ENCODE data around the gene DLGAP1.
"Not testable (repeated sequence)": the region's sequence is repeated elsewhere in the genome, so short reads cannot be mapped to it uniquely, and the experiment has no call there.

DLGAP1 gene

GRCh38 chr18:3720818-3721545 lies 734.1 kb downstream of the DLGAP1 start:
- no peak for DNase-seq (ENCODE audit: low read depth)

GRCh38 chr18:3720159-3720558 lies 734.9 kb downstream of the DLGAP1 start:
- DNase-seq (ENCODE audit: low read depth), result no peak

DNA sequence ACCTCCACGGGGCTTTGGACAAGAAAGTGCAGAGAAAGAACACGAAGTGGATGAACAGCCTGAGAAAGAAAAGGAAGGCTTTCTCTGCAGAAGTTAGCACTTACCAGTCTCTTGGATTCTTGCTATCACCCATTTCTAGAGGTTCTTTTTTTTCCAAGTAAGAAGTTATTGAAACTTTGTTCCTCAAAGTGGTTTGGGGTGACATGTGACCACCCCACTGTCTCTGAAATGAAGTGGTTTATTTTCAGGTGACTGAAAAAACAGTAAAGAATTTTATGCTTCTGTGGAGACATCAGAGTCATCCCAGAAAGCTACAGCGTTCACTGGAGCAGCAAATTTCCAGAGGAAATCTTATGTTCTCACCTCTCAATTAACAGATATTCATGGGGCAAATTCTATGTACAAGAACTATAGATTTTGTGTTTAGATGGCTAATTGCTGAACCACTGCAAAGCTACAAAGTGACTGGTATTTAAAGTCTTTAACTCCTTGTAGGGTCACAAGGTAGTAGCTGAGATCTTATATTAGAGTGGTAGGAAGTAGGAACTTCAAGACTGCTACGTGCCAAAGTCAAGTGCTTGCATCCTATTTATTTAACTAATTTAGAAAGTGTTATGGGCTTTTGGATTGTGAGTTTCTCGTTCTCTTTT lies 737.6 kb downstream of the DLGAP1 start:
- DNase-seq (ENCODE audit: low read depth), result no peak

DNA sequence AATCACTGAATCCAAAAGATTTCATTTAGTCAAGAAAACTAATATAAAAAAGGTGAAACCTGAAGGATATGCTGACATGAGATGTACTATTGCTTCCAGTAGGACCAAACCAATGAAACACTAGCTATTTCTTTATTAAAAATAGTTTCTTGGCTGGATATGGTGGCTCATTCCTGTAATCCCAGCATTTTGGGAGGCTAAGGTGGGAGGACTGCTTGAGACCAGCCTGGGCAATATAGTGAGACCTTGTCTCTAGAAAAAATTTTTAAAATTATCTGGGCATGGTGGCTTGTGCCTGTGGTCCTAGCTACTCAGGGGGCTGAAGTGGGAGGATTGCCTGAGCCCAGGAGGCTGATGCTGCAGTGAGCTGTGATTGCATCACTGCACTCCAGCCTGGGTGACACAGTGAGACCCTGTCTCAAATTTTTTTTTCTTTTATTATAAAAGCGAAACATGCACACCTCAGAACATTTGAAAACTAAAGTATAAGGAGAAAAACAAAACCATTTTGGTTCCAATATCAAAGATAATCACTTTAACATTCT lies 738.9 kb downstream of the DLGAP1 start:
- no peak for DNase-seq (ENCODE audit: low read depth)

GRCh38 chr18:3715231-3716080 lies 739.7 kb downstream of the DLGAP1 start:
- no peak for DNase-seq (ENCODE audit: low read depth)

- DNase-seq (ENCODE audit: low read depth), result no peak
These were observed 741.4 kb downstream of the DLGAP1 start for GRCh38 chr18:3713708-3714107.

GRCh38 chr18:3713166-3713565 lies 741.9 kb downstream of the DLGAP1 start:
- no peak for DNase-seq (ENCODE audit: low read depth)

DNA sequence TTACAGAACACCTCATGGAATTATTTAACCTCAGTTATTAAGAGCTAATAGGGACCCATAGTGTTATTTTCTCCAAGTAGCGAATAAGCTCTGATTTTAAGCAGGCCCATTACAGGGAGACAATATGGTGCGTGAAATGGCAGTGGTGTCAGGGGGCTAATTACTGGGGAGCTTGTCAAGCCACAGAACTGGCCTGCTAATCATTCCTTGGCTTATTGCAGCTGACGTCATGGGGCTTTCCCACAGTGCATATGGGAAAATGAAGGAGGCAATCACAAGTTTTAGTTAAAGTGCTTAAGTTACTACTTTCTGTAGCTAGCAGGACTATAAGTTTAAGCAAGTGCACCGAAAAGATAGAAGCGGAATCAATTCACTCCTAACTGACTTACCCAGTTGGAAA lies 742.6 kb downstream of the DLGAP1 start:
- DNase-seq (ENCODE audit: low read depth), result no peak

DNA sequence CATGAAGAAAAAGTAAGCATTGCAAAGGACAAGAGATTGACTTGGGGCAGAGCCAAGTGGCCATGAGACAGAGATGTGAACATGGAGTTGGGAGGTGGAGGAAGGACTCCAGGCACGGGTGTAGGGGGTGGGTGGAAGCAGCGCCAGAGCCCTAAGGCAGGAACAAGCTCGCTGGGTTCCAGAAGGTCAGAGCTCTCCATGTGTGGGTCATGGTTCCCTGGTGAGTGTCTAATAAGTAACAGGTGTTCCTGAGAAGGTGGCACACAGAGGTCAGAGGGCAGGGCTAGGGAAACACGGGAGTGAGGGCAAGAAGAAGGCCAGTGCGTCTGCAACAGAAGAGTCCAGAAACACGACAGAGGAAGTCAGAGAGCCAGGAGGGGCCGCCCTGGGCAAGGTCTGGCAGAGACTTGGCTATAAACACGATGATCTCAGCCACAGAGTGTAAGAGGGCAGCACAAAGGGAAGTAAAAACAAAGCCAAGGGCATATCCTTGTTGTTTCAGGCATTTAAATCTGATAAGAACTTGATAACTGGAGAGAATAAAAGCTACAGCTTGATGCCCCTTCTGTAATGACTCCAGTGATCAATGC lies 744.3 kb downstream of the DLGAP1 start:
- no peak for DNase-seq (ENCODE audit: low read depth)

DNA sequence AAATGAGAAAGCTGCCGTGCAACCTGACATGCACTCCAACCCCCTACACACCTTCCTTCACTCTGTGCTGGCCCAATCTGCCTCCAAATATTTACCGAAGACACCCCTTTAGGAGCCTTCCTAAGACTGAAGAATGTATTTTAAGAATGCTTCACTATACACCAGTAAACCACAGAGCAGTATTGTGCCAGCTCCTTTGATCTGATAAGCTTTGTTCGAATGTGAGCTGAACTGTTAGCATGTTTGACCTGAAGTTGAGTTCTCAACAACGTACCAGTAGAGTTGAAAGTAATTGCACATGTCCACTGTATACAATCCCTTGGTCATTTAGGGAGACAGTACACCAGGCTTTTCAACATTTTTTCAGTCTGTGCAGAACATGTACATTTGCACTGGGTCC lies 745.9 kb downstream of the DLGAP1 start:
- DNase-seq (ENCODE audit: low read depth), result no peak

GRCh38 chr18:3706279-3707097 lies 748.6 kb downstream of the DLGAP1 start:
- no peak for DNase-seq (ENCODE audit: low read depth)

DNA sequence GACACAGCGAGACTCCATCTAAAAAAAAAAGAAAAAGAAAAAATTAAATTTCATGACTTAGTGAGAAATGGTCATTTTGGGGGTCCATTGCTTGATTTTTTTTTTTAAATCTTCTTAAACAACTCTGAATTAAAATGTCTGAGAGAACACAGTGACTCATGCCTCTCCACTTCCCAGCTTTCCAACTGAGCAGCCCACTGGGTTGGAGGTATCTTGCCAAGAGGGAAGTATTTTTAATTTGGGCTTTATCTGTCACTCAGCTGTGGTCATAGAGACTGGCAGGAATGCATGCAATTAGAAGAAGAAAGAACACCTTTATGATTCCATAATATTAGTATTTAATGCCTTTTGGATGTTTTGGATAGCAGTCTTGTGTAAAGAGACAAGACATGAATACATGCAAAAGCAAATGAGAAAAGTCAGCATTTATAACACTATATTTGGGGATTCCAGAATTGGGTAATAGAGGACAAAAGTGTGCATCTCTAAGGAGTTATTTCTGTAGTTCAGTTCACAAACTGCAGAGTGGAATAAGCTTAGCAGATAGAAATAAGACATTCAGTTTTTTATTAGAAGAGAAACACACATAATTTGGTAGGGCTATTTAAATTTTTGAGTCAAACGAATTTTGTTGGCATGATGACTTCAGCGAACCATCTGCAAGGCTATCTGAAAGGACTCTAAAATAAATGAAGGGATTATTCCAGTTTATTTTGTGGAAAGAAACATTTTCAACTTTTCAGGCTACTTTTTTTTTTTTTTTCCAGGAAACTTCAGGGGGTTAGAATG lies 750.4 kb downstream of the DLGAP1 start:
- DNase-seq (ENCODE audit: low read depth), result no peak

DNA sequence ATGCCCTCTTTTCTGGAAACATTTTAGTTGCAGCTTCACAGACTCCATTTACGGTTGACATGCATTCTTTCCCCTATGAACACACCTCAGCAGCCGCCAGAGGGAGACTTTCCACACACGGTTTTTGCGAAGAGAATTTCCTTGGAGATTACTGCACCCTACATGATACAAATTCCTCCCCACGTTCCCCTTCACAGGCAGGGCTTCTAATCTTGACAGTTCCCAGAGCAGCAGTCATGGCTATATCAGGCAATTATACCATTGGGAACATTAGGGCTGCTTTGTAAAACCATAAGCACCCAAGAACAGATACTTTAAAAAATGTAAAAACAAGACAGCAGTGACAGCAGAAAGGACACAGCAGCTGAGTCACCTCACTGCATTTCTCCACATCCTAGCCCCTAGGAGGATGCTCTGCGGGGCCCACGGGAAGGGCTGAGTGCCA lies 751.4 kb downstream of the DLGAP1 start:
- peak; percentile 23 for DNase-seq (ENCODE audit: low read depth)

DNA sequence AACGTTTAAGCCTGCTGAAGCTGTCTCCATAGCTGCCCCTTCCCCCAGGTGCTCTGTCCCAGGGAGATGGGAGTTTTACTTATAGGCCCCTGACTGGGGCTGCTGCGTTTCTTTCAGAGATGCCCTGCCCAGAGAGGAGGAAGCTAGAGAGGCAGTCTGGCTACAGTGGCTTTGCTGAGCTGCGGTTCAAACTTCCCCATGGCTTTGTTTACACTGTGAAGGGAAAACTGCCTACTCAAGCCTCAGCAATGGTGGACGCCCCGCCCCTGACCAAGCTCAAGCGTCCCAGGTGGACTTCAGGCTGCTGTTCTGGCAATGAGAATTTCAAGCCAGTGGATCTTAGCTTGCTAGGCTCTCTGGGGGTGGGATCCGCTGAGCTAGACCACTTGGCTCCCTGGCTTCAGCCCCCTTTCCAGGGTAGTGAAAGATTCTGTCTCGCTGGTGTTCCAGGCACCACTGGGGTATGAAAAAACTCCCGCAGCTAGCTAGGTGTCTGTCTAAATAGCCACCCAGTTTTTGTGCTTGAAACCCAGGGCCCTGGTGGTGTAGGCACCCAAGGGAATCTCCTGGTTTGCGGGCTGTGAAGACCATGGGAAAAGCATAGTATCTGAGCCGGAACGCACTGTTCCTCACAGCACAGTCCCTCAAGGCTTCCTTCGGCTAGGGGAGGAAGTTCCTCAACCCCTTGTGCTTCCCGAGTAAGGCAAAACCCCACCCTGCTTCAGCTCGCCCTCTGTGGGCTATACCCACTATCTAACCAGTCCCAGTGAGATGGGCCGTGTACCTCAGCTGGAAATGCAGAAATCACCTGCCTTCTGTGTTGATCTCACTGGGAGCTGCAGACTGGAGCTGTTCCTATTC lies 755.2 kb downstream of the DLGAP1 start:
- DNase-seq (ENCODE audit: low read depth), result not testable (repeated sequence)

GRCh38 chr18:3694030-3694778 lies 760.9 kb downstream of the DLGAP1 start:
- DNase-seq (ENCODE audit: low read depth), result not testable (repeated sequence)

- DNase-seq (ENCODE audit: low read depth), result no peak
These were observed 761.7 kb downstream of the DLGAP1 start for GRCh38 chr18:3693410-3693809.

DNA sequence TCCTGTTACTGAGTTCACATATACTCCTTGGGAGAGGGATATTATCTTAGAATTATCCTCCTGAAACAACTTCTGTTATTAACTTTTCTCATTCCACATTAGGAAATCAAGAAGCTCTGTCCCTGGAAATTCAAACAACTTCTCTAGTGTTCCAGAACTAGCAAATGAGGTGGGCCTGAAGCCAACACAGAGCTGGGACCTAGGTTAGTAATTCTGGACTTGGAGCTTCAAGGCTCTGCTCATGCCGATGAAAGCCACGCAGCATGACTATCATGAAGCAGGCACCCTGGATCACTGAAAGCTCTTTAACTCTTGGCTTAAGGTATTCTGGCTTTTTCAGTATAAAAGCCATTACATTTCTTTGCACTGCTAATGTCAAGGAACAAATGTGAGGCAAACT lies 762.4 kb downstream of the DLGAP1 start:
- DNase-seq (ENCODE audit: low read depth), result no peak

- DNase-seq (ENCODE audit: low read depth), result no peak
These were observed 762.9 kb downstream of the DLGAP1 start for GRCh38 chr18:3692113-3692621.

Data from GM04504 (cell line).